GM21515 (cell line): ENCODE measurements around the gene SLC39A5.
"Not testable (repeated sequence)": the region's sequence is repeated elsewhere in the genome, so short reads cannot be mapped to it uniquely, and the experiment has no call there.

Source experiments
- ATAC-seq: cut with Tn5 transposase; IDR thresholded peaks from one replicate; pipeline ENCODE4 v1.9.1; 2021; ENCODE audit not compliant: unreplicated experiment

SLC39A5 gene

DNA sequence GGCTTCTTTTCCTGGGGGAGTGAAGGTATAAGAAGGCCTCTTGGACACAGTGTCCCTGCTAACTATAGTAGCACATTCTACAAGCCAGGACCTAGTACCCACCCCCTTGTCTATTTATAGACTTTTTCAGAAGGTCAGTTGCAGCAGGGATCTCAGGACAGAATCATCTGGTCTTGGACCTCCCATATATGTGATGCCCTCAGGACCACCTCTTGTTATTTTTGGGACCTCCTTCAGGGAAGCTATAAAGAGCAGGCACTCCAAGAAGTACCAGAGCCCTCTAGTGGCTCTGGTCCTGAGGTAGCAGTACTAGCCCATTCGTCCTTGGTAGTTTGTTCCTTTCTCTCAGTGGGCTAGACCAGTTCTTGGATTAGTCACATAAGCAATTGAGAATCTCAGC lies 41.2 kb downstream of the SLC39A5 start:
- no peak for ATAC-seq

DNA sequence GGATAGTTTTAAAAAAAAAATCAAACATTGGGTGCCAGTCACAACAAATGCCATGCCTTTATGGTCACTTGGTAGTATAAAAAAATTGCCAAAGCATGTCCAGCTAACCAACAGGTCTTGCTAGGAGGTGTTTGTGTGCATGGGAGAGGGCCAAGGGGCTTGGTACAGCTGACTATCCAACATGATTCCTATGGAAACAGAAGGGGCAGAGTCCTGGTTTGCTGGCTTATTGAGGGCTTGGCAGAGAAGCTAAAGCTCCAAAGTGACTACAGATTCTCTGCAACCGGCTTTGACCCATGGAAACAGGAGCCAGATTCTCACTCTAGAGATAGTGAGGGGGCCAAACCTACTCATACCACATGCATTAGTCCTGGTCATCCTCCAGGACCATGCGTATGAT lies 42.6 kb downstream of the SLC39A5 start:
- ATAC-seq = not testable (repeated sequence)

- ATAC-seq = no peak
These were observed 44.4 kb downstream of the SLC39A5 start for GRCh38 chr12:56274299-56274698.

DNA sequence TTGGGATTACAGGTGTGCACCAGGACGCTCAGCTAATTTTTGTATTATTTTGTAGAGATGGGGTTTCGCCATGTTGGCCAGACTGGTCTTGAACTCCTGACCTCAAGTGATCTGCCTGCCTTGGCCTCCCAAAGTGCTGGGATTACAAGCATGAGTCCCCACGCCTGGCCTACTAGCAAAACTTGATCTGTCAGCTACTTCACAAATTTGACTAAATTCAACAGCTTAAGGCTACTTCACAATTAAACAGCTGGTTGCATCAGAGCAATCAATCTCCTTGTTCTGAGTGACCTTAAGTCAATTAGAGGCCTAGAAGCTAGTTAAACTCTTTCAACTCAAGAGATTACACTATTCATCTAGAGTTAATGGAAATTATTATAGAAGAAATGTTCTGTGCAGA lies 49.1 kb downstream of the SLC39A5 start:
- no peak for ATAC-seq

GRCh38 chr12:56280849-56281248 lies 51.0 kb downstream of the SLC39A5 start:
- no peak for ATAC-seq

DNA sequence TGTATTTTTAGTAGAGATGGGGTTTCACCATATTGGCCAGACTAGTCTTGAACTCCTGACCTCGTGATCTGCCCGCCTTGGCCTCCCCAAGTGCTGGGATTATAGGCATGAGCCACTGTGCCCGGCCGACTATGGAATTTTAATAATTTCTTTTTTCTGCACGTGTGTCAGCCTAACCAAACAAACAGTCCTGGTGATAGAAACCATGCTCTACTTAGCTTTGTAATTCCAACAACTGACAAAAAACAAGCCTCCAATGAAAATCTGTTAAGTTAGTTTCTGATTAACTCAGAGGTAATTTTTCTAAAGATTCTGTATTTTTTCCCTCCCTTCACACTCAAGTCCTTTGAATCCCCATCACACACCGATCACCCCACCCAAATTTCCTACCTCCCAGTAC lies 52.2 kb downstream of the SLC39A5 start:
- ATAC-seq = no peak

GRCh38 chr12:56282579-56282978 lies 52.7 kb downstream of the SLC39A5 start:
- no peak for ATAC-seq

- ATAC-seq = not testable (repeated sequence)
These were observed 54.4 kb downstream of the SLC39A5 start for GRCh38 chr12:56284263-56284662.

- no peak for ATAC-seq
These were observed 56.4 kb downstream of the SLC39A5 start for GRCh38 chr12:56286044-56286830.
